Activated naive CD4-positive, alpha-beta T cell treated with anti-CD3 and anti-CD28 coated beads, Interleukin-2, amount 50 U/mL, for 72 hours (primary cell): ENCODE measurements around the gene ERICH6B. TPM values are rescaled to one million over a fixed set of nuclear protein-coding genes. Genes with fewer than 3 reads are reported as not detected.
A peak's percentile ranks its signal among the peaks of the same experiment; 100 is the strongest.

Experiments
- ATAC-seq, 2 donors: fragments of 150-1000 bp; cut with Tn5 transposase; 2 replicates each; pipeline ENCODE4 v1.10.0; 2021; ENCODE audit warnings: mild to moderate bottlenecking in 2 of 2, moderate library complexity in 2 of 2
- DNase-seq, 2 donors: peaks; one replicate each; pipeline ENCODE4 v3.0.0; 2021 to 2022; ENCODE audit warnings: low spot score in 2 of 2
- H3K27ac Mint-ChIP-seq, 2 donors: one replicate each; pipeline ENCODE4 v1.8.0; 2022; ENCODE audit warnings: mild to moderate bottlenecking in 2 of 2, mixed read lengths in 2 of 2
- H3K36me3 Mint-ChIP-seq, 2 donors: one replicate each; pipeline ENCODE4 v1.8.0; 2022; ENCODE audit warnings: mixed read lengths in 2 of 2
- H3K9me3 Mint-ChIP-seq, 2 donors: one replicate each; pipeline ENCODE4 v1.8.0; 2022; ENCODE audit warnings: mixed read lengths in 2 of 2
- total RNA-seq, 2 donors: library from RNA; stranded (reverse); gene quantifications; one replicate each; pipeline ENCODE4 v1.2.3, GENCODE V29; 2022

Gene ERICH6B
- total RNA-seq, 2 donors from 2014 or later, result not detected

- no peak for ATAC-seq
Observed at GRCh38 chr13:45575146-45575829, 40.3 kb downstream of the ERICH6B start.

DNA sequence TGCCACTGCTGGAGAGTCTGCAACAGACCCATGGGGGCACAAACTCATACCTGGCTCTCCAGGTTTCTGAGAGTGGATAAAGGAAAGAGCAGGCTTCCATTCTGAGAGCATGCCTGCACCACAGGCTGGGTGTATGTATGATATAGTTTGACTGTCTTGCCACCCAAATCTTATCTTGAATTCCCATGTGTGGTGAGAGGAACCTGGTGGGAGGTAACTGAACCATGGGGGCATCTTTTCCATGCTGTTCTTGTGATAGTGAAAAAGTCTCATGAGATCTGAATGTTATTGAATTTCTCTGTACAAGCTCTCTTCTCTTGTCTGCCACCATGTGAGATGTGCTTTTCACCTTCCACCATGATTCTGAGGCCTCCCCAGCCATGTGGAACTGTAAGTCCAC lies 50.2 kb downstream of the ERICH6B start:
- Mint-ChIP-seq H3K27ac (no peak overlapping the region), H3K9me3 (peaks cover 0 to 11% of the 10 kb centered on the region in 2 donors), H3K36me3 (peaks cover 0 to 10% of the 10 kb centered on the region in 2 donors)
- DNase-seq (no peak), ATAC-seq (no peak)

More at GRCh38 chr13:45575146-45575829, 40.3 kb downstream of the ERICH6B start:
- no peaks in the 10 kb centered on the region for H3K9me3 Mint-ChIP-seq
- peak overlapping the region in 1 of 2 donors; percentile 23 for H3K27ac Mint-ChIP-seq
- H3K36me3 Mint-ChIP-seq, result no peaks in the 10 kb centered on the region
- no peak for DNase-seq

- H3K27ac Mint-ChIP-seq, result no peak overlapping the region
- ATAC-seq (peak; percentile 56 to 93), DNase-seq (peak in 1 of 2 donors; percentile 16)
- H3K36me3 Mint-ChIP-seq, result peaks cover 0 to 10% of the 10 kb centered on the region in 2 donors
- H3K9me3 Mint-ChIP-seq, result peaks cover 0 to 13% of the 10 kb centered on the region in 2 donors
Observed at GRCh38 chr13:45564133-45564776, 51.3 kb downstream of the ERICH6B start.

DNA sequence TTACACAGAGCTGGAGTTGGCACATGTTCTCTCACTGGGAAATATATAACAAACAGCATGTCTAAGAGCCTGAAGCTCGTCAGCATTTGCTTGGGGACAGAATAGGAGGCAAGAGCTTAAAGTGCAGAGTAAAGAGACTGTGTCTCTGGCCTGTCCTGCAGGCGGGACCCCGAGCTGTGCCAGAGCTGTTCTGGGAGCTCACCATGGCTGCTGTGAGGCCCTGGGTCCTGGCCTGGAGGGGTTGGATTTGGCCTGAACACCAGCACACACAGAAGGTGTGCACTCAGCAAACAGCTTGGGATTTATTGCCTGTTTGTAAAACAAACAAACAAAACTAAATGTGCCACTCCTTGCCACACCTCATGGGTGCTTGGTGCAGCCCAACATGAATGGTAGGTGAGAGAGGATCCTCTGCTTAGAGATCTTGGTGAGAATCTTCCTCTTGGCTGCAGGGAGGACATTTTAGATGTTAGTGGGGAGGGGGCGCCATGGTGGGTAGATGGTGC lies 60.9 kb downstream of the ERICH6B start:
- Mint-ChIP-seq H3K9me3 (peaks cover 0 to 6% of the 10 kb centered on the region in 2 donors), H3K36me3 (no peaks in the 10 kb centered on the region), H3K27ac (no peak overlapping the region)
- ATAC-seq (no peak), DNase-seq (no peak)

DNA sequence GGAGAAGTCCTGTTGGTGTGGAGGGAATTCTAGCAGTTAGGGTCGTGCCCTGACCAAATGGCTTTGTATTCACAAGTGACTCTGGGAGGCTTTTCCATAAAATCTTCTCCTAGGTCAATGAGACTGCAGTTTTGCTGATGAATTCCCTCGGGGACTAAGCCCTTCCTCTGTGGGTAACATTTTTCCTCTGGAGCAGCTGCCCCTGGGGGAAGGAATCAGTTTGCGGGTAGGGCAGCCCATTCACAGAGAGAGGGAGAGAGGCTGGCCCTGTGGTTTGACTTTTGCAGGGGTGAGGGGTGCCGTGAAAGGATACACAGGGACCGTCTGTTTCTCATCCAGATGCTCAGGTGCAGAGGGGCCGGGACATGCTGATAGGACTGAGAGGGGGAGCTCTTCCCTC lies 67.3 kb downstream of the ERICH6B start:
- no peaks in the 10 kb centered on the region for H3K9me3 Mint-ChIP-seq
- H3K27ac Mint-ChIP-seq, result no peak overlapping the region
- DNase-seq (no peak), ATAC-seq (no peak)
- H3K36me3 Mint-ChIP-seq, result no peaks in the 10 kb centered on the region

DNA sequence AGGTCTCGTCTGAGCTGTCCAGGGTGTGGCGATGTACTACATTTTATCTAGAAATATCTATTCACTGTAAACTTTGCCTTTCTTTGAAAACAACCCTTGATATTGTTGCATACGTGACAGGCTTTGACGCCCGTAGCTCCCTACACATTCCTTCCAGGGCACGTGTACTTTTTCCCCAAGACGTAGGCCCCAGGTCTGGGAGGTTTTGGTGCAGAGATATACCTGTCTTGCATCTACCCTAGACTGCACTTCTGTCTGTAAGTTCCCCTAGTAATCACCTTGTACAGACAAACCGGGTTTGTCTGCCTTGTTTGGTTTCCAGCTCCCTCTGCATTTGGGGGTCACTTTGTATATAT lies 69.2 kb downstream of the ERICH6B start:
- Mint-ChIP-seq H3K27ac (no peak overlapping the region), H3K9me3 (no peaks in the 10 kb centered on the region), H3K36me3 (no peaks in the 10 kb centered on the region)
- no peak for DNase-seq
- ATAC-seq, result no peak

GRCh38 chr13:45545686-45546409 lies 69.7 kb downstream of the ERICH6B start:
- no peaks in the 10 kb centered on the region for H3K36me3 Mint-ChIP-seq
- ATAC-seq (peak in 1 of 2 donors; percentile 24), DNase-seq (no peak)
- H3K9me3 Mint-ChIP-seq, result no peaks in the 10 kb centered on the region
- no peak overlapping the region for H3K27ac Mint-ChIP-seq

DNA sequence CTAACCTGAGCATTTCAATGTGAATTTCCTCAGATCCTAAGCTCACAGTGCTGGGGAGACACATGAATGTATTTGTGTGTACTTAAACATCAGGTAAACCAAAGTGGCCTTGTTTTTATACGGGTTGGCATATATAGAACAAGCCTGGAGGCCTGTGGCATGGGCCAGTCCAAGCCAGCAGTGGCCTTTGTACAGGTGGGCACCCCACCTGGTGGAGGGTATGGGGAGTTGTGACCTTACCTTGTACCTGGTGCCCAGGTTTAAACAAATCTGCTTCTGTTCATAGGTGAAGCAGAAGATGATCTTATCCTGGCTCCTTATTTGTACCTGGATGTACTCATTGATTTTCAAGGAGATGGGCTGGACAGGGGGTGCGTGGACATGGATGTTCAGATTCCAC lies 71.0 kb downstream of the ERICH6B start:
- DNase-seq (no peak), ATAC-seq (peak in 1 of 2 donors; percentile 33)
- no peaks in the 10 kb centered on the region for H3K36me3 Mint-ChIP-seq
- no peaks in the 10 kb centered on the region for H3K9me3 Mint-ChIP-seq
- H3K27ac Mint-ChIP-seq, result no peak overlapping the region

DNA sequence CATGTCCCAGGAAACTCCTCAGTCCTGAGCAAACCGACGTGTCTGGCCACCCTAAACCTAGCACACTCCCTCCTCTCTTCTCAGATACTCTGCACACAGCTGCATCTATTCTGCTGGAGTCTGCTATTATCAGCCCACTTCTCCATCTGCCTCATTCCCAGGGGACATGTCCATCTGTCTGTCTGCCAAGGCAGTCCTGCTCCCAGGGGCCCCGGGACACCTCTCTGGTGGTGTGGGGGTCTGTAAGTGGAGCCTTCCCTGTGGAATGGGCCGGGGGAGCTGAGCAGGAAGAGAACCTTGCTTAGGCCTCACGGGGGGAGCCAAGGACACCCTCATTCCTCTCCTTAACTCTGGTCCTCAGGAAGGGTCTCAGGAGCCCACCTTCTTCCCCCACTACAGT lies 72.7 kb downstream of the ERICH6B start:
- Mint-ChIP-seq H3K36me3 (no peaks in the 10 kb centered on the region), H3K27ac (peak overlapping the region in 1 of 2 donors; percentile 15), H3K9me3 (no peaks in the 10 kb centered on the region)
- ATAC-seq (no peak), DNase-seq (no peak)

DNA sequence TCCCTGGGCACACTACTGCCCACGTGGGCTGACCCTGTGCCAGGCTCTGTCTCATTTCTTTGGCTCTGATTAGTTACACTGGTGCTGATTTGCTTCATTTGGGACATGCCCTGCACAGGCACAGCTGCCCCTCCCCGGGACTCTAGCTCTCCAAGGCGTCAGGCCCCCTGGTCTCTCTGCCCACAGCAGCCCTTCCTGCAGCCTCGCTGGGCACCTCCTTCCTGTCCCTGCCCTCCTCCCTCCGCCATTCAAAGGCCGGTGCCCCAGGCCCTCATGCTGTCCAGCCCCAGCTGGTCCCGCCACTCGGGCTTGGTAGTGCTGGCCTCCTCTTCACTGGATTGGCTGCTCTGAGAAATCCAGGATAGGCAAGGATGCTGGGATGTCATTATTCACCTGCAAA lies 73.1 kb downstream of the ERICH6B start:
- H3K36me3 Mint-ChIP-seq, result no peaks in the 10 kb centered on the region
- ATAC-seq (no peak), DNase-seq (no peak)
- H3K27ac Mint-ChIP-seq, result peak overlapping the region in 1 of 2 donors; percentile 15
- H3K9me3 Mint-ChIP-seq, result no peaks in the 10 kb centered on the region

DNA sequence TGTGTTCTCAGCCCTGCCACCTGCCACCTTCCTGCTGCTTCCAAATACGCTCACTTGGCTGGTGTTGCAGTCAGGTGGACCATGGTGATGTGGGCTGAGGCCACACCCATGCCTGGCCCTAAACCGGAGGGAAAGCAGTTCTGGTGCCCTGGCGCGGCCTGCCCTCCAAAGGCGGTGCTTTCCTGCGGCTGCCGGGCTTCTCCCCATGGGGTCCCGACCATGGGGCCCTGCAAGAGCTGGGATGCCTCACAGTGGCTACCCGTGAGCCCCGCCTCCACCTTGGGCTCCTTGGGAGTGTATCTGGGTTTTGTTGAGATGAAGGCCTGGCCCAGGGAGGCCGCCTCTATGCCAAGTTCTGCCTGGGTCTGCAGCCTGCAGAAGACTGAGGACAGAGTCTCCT lies 73.7 kb downstream of the ERICH6B start:
- Mint-ChIP-seq H3K36me3 (no peaks in the 10 kb centered on the region), H3K9me3 (no peaks in the 10 kb centered on the region), H3K27ac (no peak overlapping the region)
- no peak for DNase-seq
- no peak for ATAC-seq

DNA sequence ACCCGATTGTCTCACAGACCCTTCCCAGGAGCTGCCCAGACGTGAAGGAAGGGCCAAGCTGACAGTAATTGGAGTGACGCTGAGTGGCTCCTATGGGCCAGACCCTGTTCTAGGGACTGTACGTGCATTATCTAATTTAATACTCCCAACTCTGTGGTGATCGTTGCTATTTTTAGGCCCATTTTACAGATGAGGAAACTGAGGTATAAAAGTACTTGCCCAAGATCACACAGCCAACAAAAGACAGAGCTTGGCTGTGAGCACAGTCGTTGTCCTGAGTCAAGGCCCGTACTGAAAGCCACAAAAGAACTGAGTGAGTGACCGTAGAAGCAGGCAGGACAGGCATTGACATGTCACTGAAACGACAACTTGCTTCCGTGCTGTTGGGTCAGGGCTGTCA lies 74.7 kb downstream of the ERICH6B start:
- no peak for ATAC-seq

DNA sequence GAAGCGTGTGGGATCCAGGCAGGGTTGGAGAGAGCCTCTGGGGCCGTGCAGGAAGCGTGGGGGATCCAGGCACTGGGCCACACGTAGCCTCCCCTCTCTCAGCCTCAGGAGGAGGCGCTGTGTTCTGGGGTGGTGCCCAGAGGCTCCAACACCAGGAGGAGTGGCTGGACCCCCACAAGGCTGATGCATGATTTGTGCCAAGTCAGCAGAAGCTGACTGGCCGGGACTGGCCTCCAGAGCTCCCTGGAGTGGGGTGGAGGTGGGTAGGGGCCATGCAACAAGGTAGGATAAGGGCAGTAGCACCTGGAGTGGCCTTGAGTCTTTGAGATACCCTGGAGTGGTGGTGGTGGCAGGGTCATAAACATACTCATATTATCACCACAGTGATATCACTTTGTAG lies 75.3 kb downstream of the ERICH6B start:
- DNase-seq (no peak), ATAC-seq (no peak)
- no peaks in the 10 kb centered on the region for H3K36me3 Mint-ChIP-seq
- H3K9me3 Mint-ChIP-seq, result no peaks in the 10 kb centered on the region
- H3K27ac Mint-ChIP-seq, result peak overlapping the region in 1 of 2 donors; percentile 86

More for the DNA sequence above, 74.7 kb downstream of the ERICH6B start:
- no peak for DNase-seq
- H3K9me3 Mint-ChIP-seq, result no peaks in the 10 kb centered on the region
- H3K27ac Mint-ChIP-seq, result no peak overlapping the region
- H3K36me3 Mint-ChIP-seq, result no peaks in the 10 kb centered on the region

GRCh38 chr13:45538382-45538781 lies 77.2 kb downstream of the ERICH6B start:
- DNase-seq (no peak), ATAC-seq (peak in 1 of 2 donors; percentile 14)
- Mint-ChIP-seq H3K9me3 (no peaks in the 10 kb centered on the region), H3K36me3 (no peaks in the 10 kb centered on the region), H3K27ac (no peak overlapping the region)

DNA sequence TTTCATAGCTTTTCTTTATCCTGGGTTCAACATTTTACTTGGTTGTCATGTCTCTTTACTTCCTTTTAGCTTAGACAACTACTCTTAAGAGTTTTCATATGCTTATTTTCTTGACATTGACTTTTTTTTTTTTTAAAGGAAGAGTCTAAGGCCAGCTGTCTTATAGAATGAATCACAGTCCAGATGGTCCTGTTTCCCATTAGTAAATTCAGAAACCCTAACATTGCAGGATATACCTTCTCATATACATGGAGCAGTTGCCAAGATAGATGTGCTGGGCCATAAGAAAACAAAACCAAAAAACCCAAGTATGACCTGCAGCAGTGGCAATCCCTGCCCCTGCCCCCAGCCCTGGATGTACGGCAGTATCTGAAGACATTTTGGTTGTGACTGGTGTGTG lies 78.0 kb downstream of the ERICH6B start:
- Mint-ChIP-seq H3K27ac (no peak overlapping the region), H3K9me3 (no peaks in the 10 kb centered on the region), H3K36me3 (no peaks in the 10 kb centered on the region)
- DNase-seq, result no peak
- no peak for ATAC-seq

DNA sequence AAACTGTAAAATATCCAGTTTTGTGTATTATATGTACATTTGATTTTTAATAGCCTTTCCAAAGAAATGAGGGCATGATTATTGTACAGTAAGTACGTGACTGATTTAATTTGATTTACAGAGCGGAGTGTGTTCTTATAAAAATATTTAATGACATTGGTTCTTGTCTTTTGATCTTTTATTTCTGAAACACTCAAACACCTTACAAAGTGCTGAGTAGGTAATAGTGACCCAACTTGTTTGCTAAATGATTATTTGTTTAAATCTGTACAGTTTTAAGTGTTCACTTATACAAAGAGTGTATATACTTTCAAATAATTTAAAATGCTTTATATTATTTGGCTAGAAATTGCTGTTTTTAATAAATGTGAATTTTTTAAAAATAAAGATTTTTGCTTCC lies 79.3 kb downstream of the ERICH6B start:
- H3K27ac Mint-ChIP-seq, result no peak overlapping the region
- ATAC-seq (no peak), DNase-seq (no peak)
- no peaks in the 10 kb centered on the region for H3K36me3 Mint-ChIP-seq
- no peaks in the 10 kb centered on the region for H3K9me3 Mint-ChIP-seq

- no peaks in the 10 kb centered on the region for H3K36me3 Mint-ChIP-seq
- no peak for DNase-seq
- no peak for ATAC-seq
- H3K27ac Mint-ChIP-seq, result peak overlapping the region in 1 of 2 donors; percentile 61
- no peaks in the 10 kb centered on the region for H3K9me3 Mint-ChIP-seq
Observed at GRCh38 chr13:45534604-45535003, 80.9 kb downstream of the ERICH6B start.
